Breast epithelium (tissue), 3 donors: ENCODE data around the gene NUP210.

Experiments
- POLR2AphosphoS5 ChIP-seq, 3 donors: sonication (generic); formaldehyde crosslinking; IDR thresholded peaks; one replicate each; pipeline ENCODE4 v1.6.1; 2017; ENCODE audit warnings: antibody characterized with exemption in 3 of 3
- TF ChIP-seq, protein P1 (sequence below), 3 donors: fragments of 450-650 bp; IDR thresholded peaks; one replicate each; pipeline ENCODE4 v1.5.1; 2016 to 2017; ENCODE audit warnings: antibody characterized with exemption in 3 of 3, mild to moderate bottlenecking in 3 of 3, moderate library complexity in 3 of 3

DNA sequence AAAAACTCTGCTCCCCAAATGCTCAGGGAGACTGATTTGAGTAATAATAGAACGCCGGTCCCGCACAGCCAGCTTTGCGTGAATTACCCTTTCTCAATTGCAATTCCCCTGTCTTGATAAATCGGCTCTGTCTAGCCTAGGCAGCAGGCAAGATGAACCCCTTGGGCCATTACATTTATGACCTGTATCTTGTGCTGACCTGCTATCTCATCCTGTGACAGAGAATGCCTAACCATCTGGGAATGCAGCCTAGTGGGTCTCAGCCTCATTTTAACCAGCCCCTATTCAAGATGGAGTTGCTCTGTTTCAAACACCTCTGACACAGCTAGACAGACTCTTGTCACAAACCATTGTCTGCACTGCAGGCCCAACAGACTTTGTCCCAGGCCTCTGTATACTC is 13.8 kb upstream of the NUP210 start:
- TF ChIP-seq POLR2AphosphoS5 (IDR thresholded peaks at IDR 0.05) = no peak
- TF ChIP-seq, protein P1, sequence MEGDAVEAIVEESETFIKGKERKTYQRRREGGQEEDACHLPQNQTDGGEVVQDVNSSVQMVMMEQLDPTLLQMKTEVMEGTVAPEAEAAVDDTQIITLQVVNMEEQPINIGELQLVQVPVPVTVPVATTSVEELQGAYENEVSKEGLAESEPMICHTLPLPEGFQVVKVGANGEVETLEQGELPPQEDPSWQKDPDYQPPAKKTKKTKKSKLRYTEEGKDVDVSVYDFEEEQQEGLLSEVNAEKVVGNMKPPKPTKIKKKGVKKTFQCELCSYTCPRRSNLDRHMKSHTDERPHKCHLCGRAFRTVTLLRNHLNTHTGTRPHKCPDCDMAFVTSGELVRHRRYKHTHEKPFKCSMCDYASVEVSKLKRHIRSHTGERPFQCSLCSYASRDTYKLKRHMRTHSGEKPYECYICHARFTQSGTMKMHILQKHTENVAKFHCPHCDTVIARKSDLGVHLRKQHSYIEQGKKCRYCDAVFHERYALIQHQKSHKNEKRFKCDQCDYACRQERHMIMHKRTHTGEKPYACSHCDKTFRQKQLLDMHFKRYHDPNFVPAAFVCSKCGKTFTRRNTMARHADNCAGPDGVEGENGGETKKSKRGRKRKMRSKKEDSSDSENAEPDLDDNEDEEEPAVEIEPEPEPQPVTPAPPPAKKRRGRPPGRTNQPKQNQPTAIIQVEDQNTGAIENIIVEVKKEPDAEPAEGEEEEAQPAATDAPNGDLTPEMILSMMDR (IDR thresholded peaks at IDR 0.05) = no peak
